GM21515 (cell line): ENCODE results near the gene POLE4.

Experiments used
- ATAC-seq: cut with Tn5 transposase; IDR thresholded peaks from one replicate; pipeline ENCODE4 v1.9.1; 2021; ENCODE audit not compliant: unreplicated experiment

Gene POLE4

GRCh38 chr2:74939919-74940812 lies 18.3 kb upstream of the POLE4 start:
- no peak for ATAC-seq

GRCh38 chr2:74941284-74941683 lies 17.2 kb upstream of the POLE4 start:
- ATAC-seq = no peak

- no peak for ATAC-seq
Measured at GRCh38 chr2:74942263-74942662, 16.2 kb upstream of the POLE4 start.

- ATAC-seq = peak; percentile 99
Measured at GRCh38 chr2:74944987-74945787, 13.3 kb upstream of the POLE4 start.

- no peak for ATAC-seq
Measured at GRCh38 chr2:74945788-74946331, 12.6 kb upstream of the POLE4 start.

GRCh38 chr2:74947703-74948102 lies 10.7 kb upstream of the POLE4 start:
- ATAC-seq = no peak

- no peak for ATAC-seq
Measured at GRCh38 chr2:74948779-74949178, 9.7 kb upstream of the POLE4 start.

- ATAC-seq = no peak
Measured at GRCh38 chr2:74951211-74951754, 7.2 kb upstream of the POLE4 start.

GRCh38 chr2:74952575-74952974 lies 5.9 kb upstream of the POLE4 start:
- ATAC-seq = no peak

- ATAC-seq = no peak
Measured at GRCh38 chr2:74953796-74954499, 4.5 kb upstream of the POLE4 start.

- ATAC-seq = no peak
Measured at GRCh38 chr2:74954500-74954874, 4.0 kb upstream of the POLE4 start.

- no peak for ATAC-seq
Measured at GRCh38 chr2:74957886-74958273, 563 bp upstream of the POLE4 start.

GRCh38 chr2:74959106-74959751 lies 786 bp downstream of the POLE4 start:
- no peak for ATAC-seq

- ATAC-seq = no peak
Measured at GRCh38 chr2:74966887-74967286, 8.4 kb downstream of the POLE4 start.

- no peak for ATAC-seq
Measured at GRCh38 chr2:74975016-74975415, 16.6 kb downstream of the POLE4 start.

- no peak for ATAC-seq
Measured at GRCh38 chr2:74979844-74980243, 21.4 kb downstream of the POLE4 start.

- no peak for ATAC-seq
Measured at GRCh38 chr2:74982577-74982976, 24.1 kb downstream of the POLE4 start.

GRCh38 chr2:74983631-74984392 lies 25.4 kb downstream of the POLE4 start:
- no peak for ATAC-seq

- no peak for ATAC-seq
Measured at GRCh38 chr2:74984947-74985637, 26.6 kb downstream of the POLE4 start.
